ENCODE measurements around the gene NDUFAB1.

GRCh38 chr16:23562505-23562904, 33.6 kb downstream of the NDUFAB1 start:
- TF ChIP-seq CTCF (IDR thresholded peaks at IDR 0.05) (no peak), ZFX (IDR thresholded peaks at IDR 0.05; ENCODE audit: borderline replicate concordance) (no peak)

Data from 22Rv1 (cell line).